ENCODE measurements around the gene CRYBG1.

- TF ChIP-seq EZH2 (IDR thresholded peaks at IDR 0.05), result no peak
- TF ChIP-seq POLR2AphosphoS5 (IDR thresholded peaks at IDR 0.05; ENCODE audit: borderline replicate concordance, low read depth, low read length), result no peak
Measured at GRCh38 chr6:106546261-106546690, 185.8 kb downstream of the CRYBG1 start.

Data from SK-N-MC (cell line).